HCT116 (cell line): ENCODE data around the gene RTN1. TPM values are rescaled to one million over a fixed set of nuclear protein-coding genes. Genes with fewer than 3 reads are reported as not detected.

ENCODE experiments used
- ATAC-seq: fragments of 200-7000 bp; cut with Tn5 transposase; 2 replicates; pipeline ENCODE4 v1.9.1; 2020; ENCODE audit warnings: mild to moderate bottlenecking, moderate library complexity
- BruUV-seq: library from RNA; stranded (reverse); fragments of 400-500 nt; replicated peaks from 2 replicates; lab custom pipeline; 2021; lab: Mats Ljungman, UMichigan
- CTCF ChIA-PET: fragments of 300-600 bp; sonication (Branson Sonifier 250); formaldehyde crosslinking; loops from one replicate; lab custom pipeline; 2021; ENCODE audit warnings: antibody characterized with exemption; lab: Charles Lee
- POLR2A ChIA-PET: fragments of 300-600, 350-600 bp; sonication (Branson Sonifier 250); formaldehyde crosslinking; loops from one replicate; lab custom pipeline; 2021; ENCODE audit warnings: antibody characterized with exemption; lab: Charles Lee
- RAD21 ChIA-PET, 2 experiments: fragments of 300-600 bp; sonication (Branson Sonifier 250); formaldehyde crosslinking; loops; one replicate each; lab custom pipeline; 2023; ENCODE audit warnings: low total read pairs in 2 of 2; ENCODE audit not compliant: uncharacterized antibody in 2 of 2, unreplicated experiment in 2 of 2, low non-redundant PET in 1 of 2; lab: Charles Lee
- DNase-seq: peaks from one replicate; pipeline ENCODE4 v3.0.0-alpha.2; 2010; ENCODE audit warnings: low read depth, low spot score
- H2AFZ ChIP-seq: fragments of 200-600 bp; shearing (Covaris generic), sonication (generic); 2 replicates; pipeline ENCODE4 v1.6.1; 2017; ENCODE audit warnings: low read depth, mixed run types, mixed read lengths, antibody characterized with exemption, low read length; ENCODE audit not compliant: poor library complexity, severe bottlenecking
- H3K27ac ChIP-seq: 2 replicates; pipeline ENCODE4 v1.5.1; 2012; ENCODE audit warnings: low read depth, low read length
- H3K27me3 ChIP-seq: fragments of 200-600 bp; sonication (generic); 2 replicates; pipeline ENCODE4 v1.6.1; 2016; ENCODE audit warnings: mixed run types, low read length, mixed read lengths; ENCODE audit not compliant: insufficient read depth
- H3K36me3 ChIP-seq, 2 experiments: fragments of 200-500 bp in 1 of 2; fragments of 200-600 bp in 1 of 2; sonication (Bioruptor generic) in 1 of 2; sonication (generic) in 1 of 2; 2 replicates each; pipeline versions ENCODE4 v1.5.1 to v1.6.1; 2014 to 2016; ENCODE audit warnings: low read length in 2 of 2, inconsistent platforms in 1 of 2, mixed read lengths in 1 of 2, mixed run types in 1 of 2; ENCODE audit not compliant: insufficient read depth in 2 of 2, control insufficient read depth in 1 of 2
- H3K4me1 ChIP-seq, 2 experiments: fragments of 200-600 bp in 1 of 2; sonication (generic) in 1 of 2; 2 replicates each; pipeline versions ENCODE4 v1.5.1 to v1.6.1; 2012 to 2017; ENCODE audit warnings: low read length in 2 of 2, inconsistent platforms in 1 of 2, mild to moderate bottlenecking in 1 of 2, mixed read lengths in 1 of 2, mixed run types in 1 of 2, moderate library complexity in 1 of 2; ENCODE audit not compliant: insufficient read depth in 2 of 2, control insufficient read depth in 1 of 2
- H3K4me2 ChIP-seq: fragments of 200-600 bp; sonication (generic); 2 replicates; pipeline ENCODE4 v1.6.1; 2017; ENCODE audit warnings: mixed run types, low read length, mixed read lengths
- H3K4me3 ChIP-seq, 2 experiments: fragments of 200-600 bp in 1 of 2; sonication (generic) in 1 of 2; replicated peaks in 1 of 2; 2 replicates each; pipeline ENCODE4 v1.5.1; 2011 to 2016; ENCODE audit warnings: low read length in 2 of 2, control low read depth in 1 of 2, low read depth in 1 of 2, mild to moderate bottlenecking in 1 of 2, mixed read lengths in 1 of 2, mixed run types in 1 of 2
- H3K79me2 ChIP-seq: fragments of 200-600 bp; sonication (generic); 2 replicates; pipeline ENCODE4 v1.6.1; 2017; ENCODE audit warnings: mild to moderate bottlenecking, mixed run types, low read length, moderate library complexity, mixed read lengths; ENCODE audit not compliant: insufficient read depth
- H3K9ac ChIP-seq: fragments of 200-600 bp; sonication (generic); 2 replicates; pipeline ENCODE4 v1.6.1; 2016; ENCODE audit warnings: low read length, mixed read lengths
- H3K9me2 ChIP-seq: fragments of 200-600 bp; sonication (generic), shearing (Covaris generic); 2 replicates; pipeline ENCODE4 v1.6.1; 2017; ENCODE audit warnings: mixed run types, mild to moderate bottlenecking, moderate library complexity; ENCODE audit not compliant: insufficient read depth
- H3K9me3 ChIP-seq, 2 experiments: fragments of 200-500 bp in 1 of 2; fragments of 200-600 bp in 1 of 2; sonication (Bioruptor generic) in 1 of 2; sonication (generic) in 1 of 2; 2 replicates each; pipeline ENCODE4 v1.6.1; 2014 to 2017; ENCODE audit warnings: low read length in 2 of 2, mixed read lengths in 2 of 2, inconsistent platforms in 1 of 2, low read depth in 1 of 2, mild to moderate bottlenecking in 1 of 2, mixed run types in 1 of 2, moderate library complexity in 1 of 2; ENCODE audit not compliant: control insufficient read depth in 1 of 2, insufficient read depth in 1 of 2
- H4K20me1 ChIP-seq: fragments of 200-600 bp; sonication (generic), shearing (Covaris generic); 2 replicates; pipeline ENCODE4 v1.6.1; 2017; ENCODE audit warnings: mixed run types, mild to moderate bottlenecking, moderate library complexity; ENCODE audit not compliant: insufficient read depth
- EGR1 ChIP-seq: IDR thresholded peaks from 2 replicates; pipeline ENCODE4 v1.6.1; 2012; ENCODE audit warnings: low read depth
- ELF1 ChIP-seq: IDR thresholded peaks from 2 replicates; pipeline ENCODE4 v1.6.1; 2012; ENCODE audit warnings: low read depth, borderline replicate concordance
- EZH2 ChIP-seq: fragments of 200-600 bp; sonication (generic); IDR thresholded peaks from 2 replicates; pipeline ENCODE4 v1.6.1; 2017; ENCODE audit warnings: antibody characterized with exemption, mixed run types
- EZH2phosphoT487 ChIP-seq: fragments of 200-600 bp; IDR thresholded peaks from 2 replicates; pipeline ENCODE4 v1.6.1; 2018; ENCODE audit warnings: antibody characterized with exemption, borderline replicate concordance
- FOSL1 ChIP-seq: IDR thresholded peaks from 2 replicates; pipeline ENCODE4 v1.6.1; 2012; ENCODE audit warnings: low read depth
- JUND ChIP-seq: IDR thresholded peaks from 2 replicates; pipeline ENCODE4 v1.6.1; 2012
- POLR2A ChIP-seq: IDR thresholded peaks from 2 replicates; pipeline ENCODE4 v1.7.0; 2011; ENCODE audit warnings: borderline replicate concordance; ENCODE audit not compliant: insufficient read depth, insufficient read length; ENCODE audit errors: extremely low read depth
- POLR2AphosphoS5 ChIP-seq: IDR thresholded peaks from 2 replicates; pipeline ENCODE4 v1.6.1; 2011; ENCODE audit warnings: mild to moderate bottlenecking, low read depth, low read length, moderate library complexity
- RAD21 ChIP-seq: IDR thresholded peaks from 2 replicates; pipeline ENCODE4 v1.6.1; 2012; ENCODE audit warnings: low read depth, mild to moderate bottlenecking
- SIN3A ChIP-seq: IDR thresholded peaks from 2 replicates; pipeline ENCODE4 v1.6.1; 2012; ENCODE audit warnings: low read depth
- SP1 ChIP-seq: IDR thresholded peaks from 2 replicates; pipeline ENCODE4 v1.6.1; 2012; ENCODE audit warnings: low read depth
- TCF7L2 ChIP-seq: IDR thresholded peaks from 2 replicates; pipeline ENCODE4 v1.7.0; 2011; ENCODE audit warnings: borderline replicate concordance, inconsistent platforms; ENCODE audit not compliant: insufficient read depth, insufficient read length; ENCODE audit errors: extremely low read depth
- YY1 ChIP-seq: IDR thresholded peaks from 2 replicates; pipeline ENCODE4 v1.6.1; 2011; ENCODE audit warnings: low read length, low read depth, moderate library complexity, mild to moderate bottlenecking; ENCODE audit not compliant: insufficient replicate concordance; ENCODE audit errors: extremely low read depth
- ZFX ChIP-seq: fragments of 450-650 bp; IDR thresholded peaks from 2 replicates; pipeline ENCODE4 v1.6.1; 2017
- ZNF274 ChIP-seq: fragments of 200-500 bp; sonication (Bioruptor generic); IDR thresholded peaks from 2 replicates; pipeline ENCODE4 v1.6.1; 2014; ENCODE audit warnings: mild to moderate bottlenecking, low read depth, low read length, inconsistent platforms
- intact Hi-C: fragments of 100-400 bp; cut with micrococcal nuclease; formaldehyde crosslinking; loops from 2 replicates; pipeline ENCODE4 v1.10.0; 2022
- total RNA-seq: library from RNA; stranded (reverse); gene quantifications from one replicate; pipeline ENCODE4 v1.2.1, GENCODE V29; 2021; ENCODE audit not compliant: unreplicated experiment
- TF ChIP-seq, protein P1 (sequence below), 3 experiments: fragments of 200-600 bp in 1 of 3; sonication (generic) in 1 of 3; IDR thresholded peaks in 2 of 3; conservative IDR thresholded peaks in 1 of 3; 2 replicates each; pipeline ENCODE4 v1.5.1; 2012 to 2017; ENCODE audit warnings: low read depth in 2 of 3, low read length in 2 of 3, antibody characterized with exemption in 1 of 3, borderline replicate concordance in 1 of 3, control low read depth in 1 of 3, mild to moderate bottlenecking in 1 of 3, mixed read lengths in 1 of 3, mixed run types in 1 of 3, moderate library complexity in 1 of 3; ENCODE audit not compliant: insufficient read depth in 1 of 3
- TF ChIP-seq, protein P2 (sequence below): IDR thresholded peaks from 2 replicates; pipeline ENCODE4 v1.6.1; 2012
- TF ChIP-seq, protein P3 (sequence below): IDR thresholded peaks from 2 replicates; pipeline ENCODE4 v1.6.1; 2012
- TF ChIP-seq, protein P4 (sequence below): IDR thresholded peaks from 2 replicates; pipeline ENCODE4 v1.6.1; 2011; ENCODE audit warnings: mild to moderate bottlenecking, low read length, moderate library complexity; ENCODE audit not compliant: insufficient replicate concordance; ENCODE audit errors: extremely low read depth
- TF ChIP-seq, protein P5 (sequence below): IDR thresholded peaks from 2 replicates; pipeline ENCODE4 v1.6.1; 2012; ENCODE audit warnings: low read depth

The RTN1 gene
- total RNA-seq, 1 experiment from 2014 or later, result 0.57 TPM

DNA sequence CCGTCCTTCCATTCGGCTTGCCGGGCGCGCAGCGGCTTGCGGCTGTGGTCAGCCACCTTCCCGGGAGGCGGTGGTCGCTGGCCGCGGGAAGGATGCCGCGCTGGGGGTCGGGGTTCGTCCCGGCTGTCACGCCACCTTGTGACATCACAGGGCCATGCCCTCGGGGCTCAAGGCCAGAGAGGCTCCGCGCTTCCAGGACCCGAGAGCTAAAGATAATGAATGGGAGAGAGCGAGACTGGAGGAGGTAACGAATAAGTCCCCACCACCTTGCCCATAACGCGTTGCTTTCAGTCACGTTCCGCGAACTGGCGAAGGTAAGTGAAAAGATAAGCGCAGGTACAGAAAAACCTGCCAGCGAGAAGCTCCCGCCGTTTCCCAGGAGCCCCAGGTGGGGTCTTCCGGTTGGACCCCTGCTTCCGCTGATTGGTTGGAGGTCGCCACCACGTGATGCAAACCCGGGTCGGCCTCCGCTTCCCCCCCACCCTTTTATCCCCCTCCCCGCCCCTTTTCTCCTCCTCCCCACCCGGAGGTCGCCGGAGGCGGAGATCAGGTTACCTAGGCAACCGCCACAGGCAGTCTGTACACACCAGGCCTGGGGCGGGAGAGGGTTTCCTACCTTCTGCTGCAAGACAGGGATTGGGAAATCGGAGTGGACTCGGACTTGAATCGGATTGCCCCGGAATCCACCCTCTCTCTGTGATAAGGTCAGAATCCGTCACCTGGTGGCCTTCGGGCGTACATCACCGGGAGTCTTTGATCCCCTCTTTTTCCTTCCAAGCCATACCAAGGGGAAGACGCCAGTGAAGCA lies 49.2 kb upstream of the RTN1 start, which contains the start of gene LRRC9:
TSS of gene LRRC9 (plus strand) at position 575 of the 808 bp plus-strand sequence.
- H3K79me2 ChIP-seq, result no peaks in the 10 kb centered on the region
- no TSS peak for BruUV-seq
- no peak for DNase-seq
- no peaks in the 10 kb centered on the region for H3K9me3 ChIP-seq
- ChIA-PET CTCF (no interaction called here), RAD21 (no interaction called here), POLR2A (no interaction called here)
- H3K4me1 ChIP-seq, result no peaks in the 10 kb centered on the region
- no peak within 1 kb of the TSS for H3K4me3 ChIP-seq
- H3K36me3 ChIP-seq, result no peaks in the 10 kb centered on the region
- TF ChIP-seq EGR1, result no peak
- no peak for TF ChIP-seq FOSL1
- no peak for TF ChIP-seq ZFX
- TF ChIP-seq SIN3A, result no peak
- TF ChIP-seq JUND, result no peak
- TF ChIP-seq EZH2phosphoT487, result no peak
- TF ChIP-seq, protein P1, sequence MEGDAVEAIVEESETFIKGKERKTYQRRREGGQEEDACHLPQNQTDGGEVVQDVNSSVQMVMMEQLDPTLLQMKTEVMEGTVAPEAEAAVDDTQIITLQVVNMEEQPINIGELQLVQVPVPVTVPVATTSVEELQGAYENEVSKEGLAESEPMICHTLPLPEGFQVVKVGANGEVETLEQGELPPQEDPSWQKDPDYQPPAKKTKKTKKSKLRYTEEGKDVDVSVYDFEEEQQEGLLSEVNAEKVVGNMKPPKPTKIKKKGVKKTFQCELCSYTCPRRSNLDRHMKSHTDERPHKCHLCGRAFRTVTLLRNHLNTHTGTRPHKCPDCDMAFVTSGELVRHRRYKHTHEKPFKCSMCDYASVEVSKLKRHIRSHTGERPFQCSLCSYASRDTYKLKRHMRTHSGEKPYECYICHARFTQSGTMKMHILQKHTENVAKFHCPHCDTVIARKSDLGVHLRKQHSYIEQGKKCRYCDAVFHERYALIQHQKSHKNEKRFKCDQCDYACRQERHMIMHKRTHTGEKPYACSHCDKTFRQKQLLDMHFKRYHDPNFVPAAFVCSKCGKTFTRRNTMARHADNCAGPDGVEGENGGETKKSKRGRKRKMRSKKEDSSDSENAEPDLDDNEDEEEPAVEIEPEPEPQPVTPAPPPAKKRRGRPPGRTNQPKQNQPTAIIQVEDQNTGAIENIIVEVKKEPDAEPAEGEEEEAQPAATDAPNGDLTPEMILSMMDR (IDR thresholded peaks at IDR 0.05 in 2 of 3, conservative IDR thresholded peaks at IDR 0.05 in 1 of 3; ENCODE audit: borderline replicate concordance in 1 of 3, insufficient read depth in 1 of 3, low read depth in 2 of 3, low read length in 2 of 3), result no peak
- TF ChIP-seq EZH2, result no peak
- TF ChIP-seq YY1, result no peak
- TF ChIP-seq ZNF274, result no peak
- TF ChIP-seq POLR2A, result no peak
- TF ChIP-seq, protein P2, sequence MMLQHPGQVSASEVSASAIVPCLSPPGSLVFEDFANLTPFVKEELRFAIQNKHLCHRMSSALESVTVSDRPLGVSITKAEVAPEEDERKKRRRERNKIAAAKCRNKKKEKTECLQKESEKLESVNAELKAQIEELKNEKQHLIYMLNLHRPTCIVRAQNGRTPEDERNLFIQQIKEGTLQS, result no peak
- TF ChIP-seq RAD21, result no peak
- no peak for TF ChIP-seq SP1
- TF ChIP-seq, protein P3, sequence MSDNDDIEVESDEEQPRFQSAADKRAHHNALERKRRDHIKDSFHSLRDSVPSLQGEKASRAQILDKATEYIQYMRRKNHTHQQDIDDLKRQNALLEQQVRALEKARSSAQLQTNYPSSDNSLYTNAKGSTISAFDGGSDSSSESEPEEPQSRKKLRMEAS, result no peak
- TF ChIP-seq ELF1, result no peak
- TF ChIP-seq POLR2AphosphoS5, result no peak
- TF ChIP-seq, protein P4, sequence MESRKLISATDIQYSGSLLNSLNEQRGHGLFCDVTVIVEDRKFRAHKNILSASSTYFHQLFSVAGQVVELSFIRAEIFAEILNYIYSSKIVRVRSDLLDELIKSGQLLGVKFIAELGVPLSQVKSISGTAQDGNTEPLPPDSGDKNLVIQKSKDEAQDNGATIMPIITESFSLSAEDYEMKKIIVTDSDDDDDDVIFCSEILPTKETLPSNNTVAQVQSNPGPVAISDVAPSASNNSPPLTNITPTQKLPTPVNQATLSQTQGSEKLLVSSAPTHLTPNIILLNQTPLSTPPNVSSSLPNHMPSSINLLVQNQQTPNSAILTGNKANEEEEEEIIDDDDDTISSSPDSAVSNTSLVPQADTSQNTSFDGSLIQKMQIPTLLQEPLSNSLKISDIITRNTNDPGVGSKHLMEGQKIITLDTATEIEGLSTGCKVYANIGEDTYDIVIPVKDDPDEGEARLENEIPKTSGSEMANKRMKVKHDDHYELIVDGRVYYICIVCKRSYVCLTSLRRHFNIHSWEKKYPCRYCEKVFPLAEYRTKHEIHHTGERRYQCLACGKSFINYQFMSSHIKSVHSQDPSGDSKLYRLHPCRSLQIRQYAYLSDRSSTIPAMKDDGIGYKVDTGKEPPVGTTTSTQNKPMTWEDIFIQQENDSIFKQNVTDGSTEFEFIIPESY, result no peak
- TF ChIP-seq, protein P5, sequence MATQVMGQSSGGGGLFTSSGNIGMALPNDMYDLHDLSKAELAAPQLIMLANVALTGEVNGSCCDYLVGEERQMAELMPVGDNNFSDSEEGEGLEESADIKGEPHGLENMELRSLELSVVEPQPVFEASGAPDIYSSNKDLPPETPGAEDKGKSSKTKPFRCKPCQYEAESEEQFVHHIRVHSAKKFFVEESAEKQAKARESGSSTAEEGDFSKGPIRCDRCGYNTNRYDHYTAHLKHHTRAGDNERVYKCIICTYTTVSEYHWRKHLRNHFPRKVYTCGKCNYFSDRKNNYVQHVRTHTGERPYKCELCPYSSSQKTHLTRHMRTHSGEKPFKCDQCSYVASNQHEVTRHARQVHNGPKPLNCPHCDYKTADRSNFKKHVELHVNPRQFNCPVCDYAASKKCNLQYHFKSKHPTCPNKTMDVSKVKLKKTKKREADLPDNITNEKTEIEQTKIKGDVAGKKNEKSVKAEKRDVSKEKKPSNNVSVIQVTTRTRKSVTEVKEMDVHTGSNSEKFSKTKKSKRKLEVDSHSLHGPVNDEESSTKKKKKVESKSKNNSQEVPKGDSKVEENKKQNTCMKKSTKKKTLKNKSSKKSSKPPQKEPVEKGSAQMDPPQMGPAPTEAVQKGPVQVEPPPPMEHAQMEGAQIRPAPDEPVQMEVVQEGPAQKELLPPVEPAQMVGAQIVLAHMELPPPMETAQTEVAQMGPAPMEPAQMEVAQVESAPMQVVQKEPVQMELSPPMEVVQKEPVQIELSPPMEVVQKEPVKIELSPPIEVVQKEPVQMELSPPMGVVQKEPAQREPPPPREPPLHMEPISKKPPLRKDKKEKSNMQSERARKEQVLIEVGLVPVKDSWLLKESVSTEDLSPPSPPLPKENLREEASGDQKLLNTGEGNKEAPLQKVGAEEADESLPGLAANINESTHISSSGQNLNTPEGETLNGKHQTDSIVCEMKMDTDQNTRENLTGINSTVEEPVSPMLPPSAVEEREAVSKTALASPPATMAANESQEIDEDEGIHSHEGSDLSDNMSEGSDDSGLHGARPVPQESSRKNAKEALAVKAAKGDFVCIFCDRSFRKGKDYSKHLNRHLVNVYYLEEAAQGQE, result no peak
- no peak for TF ChIP-seq TCF7L2
- H3K27ac ChIP-seq, result no peak within 1 kb of the TSS
- intact Hi-C loops, result no loop called here
- no peak for ATAC-seq
- H3K9ac ChIP-seq, result no peak within 1 kb of the TSS
- H3K4me2 ChIP-seq, result no peak within 1 kb of the TSS
- H3K9me2 ChIP-seq, result no peaks in the 10 kb centered on the region
- no peak within 1 kb of the TSS for H2AFZ ChIP-seq
- H4K20me1 ChIP-seq, result no peaks in the 10 kb centered on the region
- H3K27me3 ChIP-seq, result no peaks in the 10 kb centered on the region
